Measurements from ENCODE around the gene C1GALT1. TPM values are rescaled to one million over a fixed set of nuclear protein-coding genes. Genes with fewer than 3 reads are reported as not detected.
A peak's percentile ranks its signal among the peaks of the same experiment; 100 is the strongest.

Gene C1GALT1
- total and polyA plus RNA-seq, 9 donors, result 13.0 to 19.7 (median 15.2) TPM

DNA sequence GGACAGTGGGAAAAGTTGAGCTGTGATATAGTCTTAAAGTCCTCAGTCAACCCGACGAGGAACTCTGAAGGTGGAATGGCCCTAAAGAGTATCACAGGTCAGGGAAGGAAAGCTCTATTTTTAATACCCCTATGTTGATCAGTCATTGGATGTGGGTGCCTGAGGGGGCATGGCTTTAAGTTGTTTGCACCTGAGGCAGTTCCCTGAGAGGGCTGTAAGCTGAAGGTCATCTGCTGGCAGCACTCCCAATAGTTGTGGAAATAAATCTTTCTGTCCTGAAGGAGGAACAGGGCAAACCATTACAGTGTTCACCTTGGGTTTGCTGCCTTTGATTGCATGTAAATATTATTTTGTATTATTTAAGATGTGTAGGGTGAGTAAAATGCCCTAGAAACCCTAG is 17.8 kb upstream of the C1GALT1 start:
- WGBS (ENCODE audit: insufficient coverage), result no CpG with 5 or more reads among the region's 2 CpGs
- Histone ChIP-seq H3K27ac (ENCODE audit: low read length) (no peak overlapping the region), H3K4me1 (ENCODE audit: control insufficient read depth, insufficient read depth, low read length) (no peaks in the 10 kb centered on the region), H3K9me3 (replicated peaks; ENCODE audit: control insufficient read depth, low read depth, low read length) (no peaks in the 10 kb centered on the region), H3K4me3 (ENCODE audit: low read length) (no peak overlapping the region), H3K36me3 (ENCODE audit: control insufficient read depth, insufficient read depth, low read length) (no peaks in the 10 kb centered on the region), H3K27me3 (ENCODE audit: control insufficient read depth, insufficient read depth, low read length) (no peaks in the 10 kb centered on the region)
- no peak for DNase-seq

DNA sequence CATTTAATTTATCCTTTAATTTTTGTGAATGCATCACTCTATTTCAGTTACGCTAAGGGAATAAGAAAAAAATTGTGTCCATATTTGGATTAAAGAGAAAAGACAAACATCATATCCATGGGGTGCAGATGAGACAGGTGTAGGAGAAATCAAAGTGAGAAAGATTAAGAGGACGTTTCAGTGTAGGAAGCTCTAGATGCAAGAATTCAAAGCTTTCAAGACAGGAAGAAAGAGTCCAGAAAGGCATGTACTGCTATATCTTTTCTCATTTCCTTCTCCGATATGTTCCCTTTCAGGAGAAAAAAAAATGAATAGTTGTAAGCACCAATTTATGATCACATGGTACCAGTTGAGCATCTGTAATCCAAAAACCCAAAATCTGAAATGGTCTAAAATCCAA is 17.0 kb upstream of the C1GALT1 start:
- H3K9me3 ChIP-seq (replicated peaks; ENCODE audit: control insufficient read depth, low read depth, low read length), result no peaks in the 10 kb centered on the region
- no peak for DNase-seq
- no peaks in the 10 kb centered on the region for H3K27me3 ChIP-seq (ENCODE audit: control insufficient read depth, insufficient read depth, low read length)
- no CpG with 5 or more reads among the region's 3 CpGs for WGBS (ENCODE audit: insufficient coverage)
- H3K27ac ChIP-seq (ENCODE audit: low read length), result no peak overlapping the region
- H3K4me3 ChIP-seq (ENCODE audit: low read length), result no peak overlapping the region
- H3K4me1 ChIP-seq (ENCODE audit: control insufficient read depth, insufficient read depth, low read length), result no peaks in the 10 kb centered on the region
- H3K36me3 ChIP-seq (ENCODE audit: control insufficient read depth, insufficient read depth, low read length), result no peaks in the 10 kb centered on the region

DNA sequence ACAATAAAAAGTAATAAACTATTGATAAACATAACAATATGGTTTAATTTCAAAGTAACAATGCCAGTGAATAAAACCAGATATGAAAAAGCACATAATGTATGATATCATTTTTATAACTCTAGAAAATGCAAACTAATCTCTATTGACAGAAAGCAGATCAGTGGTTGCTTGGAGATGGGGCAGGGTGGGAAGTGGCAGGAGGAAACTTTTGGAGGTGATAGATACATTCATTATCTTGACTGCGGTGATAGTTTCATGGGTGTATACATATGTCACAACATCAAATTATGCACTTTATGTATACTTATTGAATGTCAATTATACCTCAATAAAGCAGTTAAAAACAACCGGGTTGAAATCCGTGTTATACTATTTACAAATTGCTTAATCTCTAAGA is 16.0 kb upstream of the C1GALT1 start:
- no peak for DNase-seq
- H3K36me3 ChIP-seq (ENCODE audit: control insufficient read depth, insufficient read depth, low read length), result no peaks in the 10 kb centered on the region
- no CpG with 5 or more reads among the region's 3 CpGs for WGBS (ENCODE audit: insufficient coverage)

DNA sequence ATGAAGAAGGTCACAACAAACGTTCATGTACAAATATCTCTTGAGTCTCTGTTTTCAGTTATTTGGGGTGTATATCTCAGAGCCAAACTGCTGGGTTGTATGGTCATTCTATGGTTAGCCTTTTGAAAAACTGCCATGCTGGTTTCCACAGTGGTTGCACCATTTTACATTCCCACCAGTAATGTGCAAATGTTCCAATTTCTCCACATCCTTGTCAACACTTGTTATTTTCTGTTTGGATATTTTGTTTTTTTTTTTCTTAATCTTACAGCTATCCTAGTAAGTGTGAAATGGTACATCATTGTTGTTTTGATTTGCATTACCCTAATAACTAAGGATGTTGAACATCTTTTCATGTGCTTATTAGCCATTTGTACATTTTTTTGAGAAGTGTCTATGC is 13.0 kb upstream of the C1GALT1 start:
- WGBS (ENCODE audit: insufficient coverage), result no CpG with 5 or more reads among the region's 1 CpG
- no peaks in the 10 kb centered on the region for H3K4me1 ChIP-seq (ENCODE audit: control insufficient read depth, insufficient read depth, low read length)
- H3K36me3 ChIP-seq (ENCODE audit: control insufficient read depth, insufficient read depth, low read length), result no peaks in the 10 kb centered on the region
- no peaks in the 10 kb centered on the region for H3K9me3 ChIP-seq (replicated peaks; ENCODE audit: control insufficient read depth, low read depth, low read length)
- H3K27ac ChIP-seq (ENCODE audit: low read length), result no peak overlapping the region
- H3K27me3 ChIP-seq (ENCODE audit: control insufficient read depth, insufficient read depth, low read length), result no peaks in the 10 kb centered on the region
- no peak for DNase-seq
- no peak overlapping the region for H3K4me3 ChIP-seq (ENCODE audit: low read length)

More for the DNA sequence above, 16.0 kb upstream of the C1GALT1 start:
- Histone ChIP-seq H3K27me3 (ENCODE audit: control insufficient read depth, insufficient read depth, low read length) (no peaks in the 10 kb centered on the region), H3K4me3 (ENCODE audit: low read length) (no peak overlapping the region), H3K27ac (ENCODE audit: low read length) (no peak overlapping the region), H3K9me3 (replicated peaks; ENCODE audit: control insufficient read depth, low read depth, low read length) (no peaks in the 10 kb centered on the region), H3K4me1 (ENCODE audit: control insufficient read depth, insufficient read depth, low read length) (no peaks in the 10 kb centered on the region)

DNA sequence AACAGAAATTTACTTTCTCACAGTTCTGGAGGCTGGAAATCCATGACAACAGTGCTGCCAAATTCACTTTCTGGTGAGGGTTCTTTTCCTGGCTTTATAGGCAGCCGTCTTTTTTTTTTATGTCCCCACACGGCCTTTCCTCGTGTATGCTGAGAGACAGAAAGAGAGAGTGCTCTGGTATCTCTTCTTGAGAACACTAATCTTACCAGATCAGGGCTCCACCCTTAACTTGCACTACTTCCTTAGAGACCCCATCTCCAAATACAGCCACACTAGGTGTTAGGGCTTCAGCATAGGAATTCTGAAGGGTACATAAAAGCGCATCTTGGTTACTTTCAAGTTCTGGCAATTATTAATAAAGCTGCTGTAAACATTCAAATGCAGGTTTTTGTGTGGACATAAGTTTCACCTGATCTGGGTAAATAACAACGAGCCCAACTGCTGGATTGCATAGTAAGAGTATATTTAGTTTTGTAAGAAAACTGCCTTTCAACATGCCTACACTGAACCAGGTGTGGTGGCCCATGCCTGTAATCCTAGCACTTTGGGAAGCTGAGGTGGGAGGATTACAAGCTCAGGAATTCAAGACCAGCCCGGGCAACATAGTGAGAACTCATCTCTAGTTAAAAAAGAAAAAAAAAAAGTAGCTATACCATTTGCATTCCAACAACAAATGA is 8.2 kb upstream of the C1GALT1 start:
- Histone ChIP-seq H3K27me3 (ENCODE audit: control insufficient read depth, insufficient read depth, low read length) (no peaks in the 10 kb centered on the region), H3K4me3 (ENCODE audit: low read length) (no peak overlapping the region), H3K36me3 (ENCODE audit: control insufficient read depth, insufficient read depth, low read length) (no peaks in the 10 kb centered on the region), H3K27ac (ENCODE audit: low read length) (no peak overlapping the region), H3K9me3 (replicated peaks; ENCODE audit: control insufficient read depth, low read depth, low read length) (no peaks in the 10 kb centered on the region), H3K4me1 (ENCODE audit: control insufficient read depth, insufficient read depth, low read length) (no peaks in the 10 kb centered on the region)
- DNase-seq, result no peak
- 80% methylated on average over 1 of the region's 6 CpGs for WGBS (ENCODE audit: insufficient coverage)

DNA sequence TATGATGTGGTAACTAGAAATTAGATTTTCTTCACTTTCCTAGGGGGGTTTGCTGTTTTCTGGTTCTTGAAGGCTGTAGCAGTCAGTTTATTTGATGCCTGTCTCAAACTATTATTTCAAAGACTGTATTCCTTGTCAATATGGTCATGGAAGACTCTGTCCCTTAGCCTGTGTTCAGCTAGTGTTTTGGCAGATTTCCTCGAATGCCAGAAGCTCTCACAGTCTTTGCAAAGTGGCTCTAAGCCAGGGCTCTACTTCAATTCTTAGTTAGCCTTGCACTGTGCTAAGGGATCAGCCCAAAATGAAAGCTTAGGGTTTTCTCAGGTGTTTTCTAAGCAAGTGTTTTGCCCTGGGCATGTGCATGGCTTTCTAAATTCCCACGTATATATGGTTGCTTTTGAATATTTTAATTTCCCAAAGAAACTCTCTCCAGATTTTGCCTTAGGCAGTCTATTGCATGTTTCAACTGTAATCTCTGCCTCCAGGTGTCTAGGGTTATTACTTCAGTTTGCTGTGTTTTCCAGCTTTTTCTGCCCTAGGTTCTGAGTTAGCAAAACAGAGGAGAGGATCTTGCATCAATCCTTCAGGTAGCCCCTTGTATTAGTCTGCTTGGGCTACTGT is 7.2 kb upstream of the C1GALT1 start:
- no peaks in the 10 kb centered on the region for H3K9me3 ChIP-seq (replicated peaks; ENCODE audit: control insufficient read depth, low read depth, low read length)
- no peaks in the 10 kb centered on the region for H3K4me1 ChIP-seq (ENCODE audit: control insufficient read depth, insufficient read depth, low read length)
- H3K4me3 ChIP-seq (ENCODE audit: low read length), result no peak overlapping the region
- H3K27me3 ChIP-seq (ENCODE audit: control insufficient read depth, insufficient read depth, low read length), result no peaks in the 10 kb centered on the region
- DNase-seq, result peak; percentile 8
- no peak overlapping the region for H3K27ac ChIP-seq (ENCODE audit: low read length)
- H3K36me3 ChIP-seq (ENCODE audit: control insufficient read depth, insufficient read depth, low read length), result no peaks in the 10 kb centered on the region
- WGBS (ENCODE audit: insufficient coverage), result 20% methylated on average over 1 of the region's 2 CpGs

DNA sequence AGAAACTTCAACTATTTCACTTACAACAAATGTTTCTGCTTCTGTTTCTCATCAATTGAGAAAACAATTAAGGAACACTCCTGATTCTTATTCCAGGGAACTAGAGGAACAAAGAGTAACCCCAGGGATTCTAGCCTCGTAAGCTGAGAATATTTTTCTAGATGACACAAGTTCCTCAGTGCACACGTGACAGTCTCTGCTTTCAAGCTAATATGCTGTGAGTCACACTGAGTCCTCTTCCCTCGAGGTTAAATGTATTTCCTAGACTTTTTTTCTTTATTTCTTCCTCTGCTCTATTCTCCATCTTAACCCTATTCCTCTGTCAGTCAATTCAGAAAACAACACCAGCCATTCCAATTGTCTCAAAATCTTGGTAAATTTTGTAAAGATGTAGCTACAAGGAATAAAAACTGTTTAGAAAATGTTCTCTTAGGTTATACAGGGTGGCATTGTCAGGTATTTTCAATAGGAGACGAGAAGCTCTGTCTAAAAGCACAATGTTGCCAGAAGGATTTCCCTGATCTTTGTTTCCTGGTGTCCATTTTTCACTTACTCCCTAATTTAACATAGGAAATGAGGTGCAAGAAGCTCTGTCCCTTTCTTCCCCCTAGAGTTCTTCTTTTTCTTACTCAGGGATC is 5.8 kb upstream of the C1GALT1 start:
- peak; percentile 72 for DNase-seq
- Histone ChIP-seq H3K27ac (ENCODE audit: low read length) (no peak overlapping the region), H3K4me1 (ENCODE audit: control insufficient read depth, insufficient read depth, low read length) (no peaks in the 10 kb centered on the region), H3K27me3 (ENCODE audit: control insufficient read depth, insufficient read depth, low read length) (no peaks in the 10 kb centered on the region), H3K4me3 (ENCODE audit: low read length) (no peak overlapping the region), H3K36me3 (ENCODE audit: control insufficient read depth, insufficient read depth, low read length) (no peaks in the 10 kb centered on the region), H3K9me3 (replicated peaks; ENCODE audit: control insufficient read depth, low read depth, low read length) (no peaks in the 10 kb centered on the region)
- 0% methylated on average over 2 of the region's 4 CpGs for WGBS (ENCODE audit: insufficient coverage)

DNA sequence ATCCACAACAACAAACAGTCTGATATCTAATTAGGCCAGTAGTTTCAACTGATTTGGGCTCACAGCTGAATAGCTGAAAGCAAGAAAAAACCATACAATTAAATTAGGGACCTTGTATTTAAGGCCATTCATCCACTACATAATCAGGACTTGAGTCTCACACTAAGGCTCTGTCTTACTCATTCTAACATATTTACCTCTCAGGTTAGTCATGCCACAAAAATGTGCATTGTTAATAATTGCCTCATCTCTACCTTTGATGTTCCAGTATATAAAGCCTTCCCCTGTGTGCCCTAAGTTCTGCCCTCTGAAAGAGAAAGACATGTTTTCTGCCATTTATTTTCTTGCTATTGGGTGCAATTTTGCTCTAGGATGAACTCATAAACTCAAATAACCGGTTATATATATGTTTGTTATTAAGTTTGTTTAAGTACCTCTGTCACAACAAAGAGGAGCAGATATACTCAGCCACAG is 5.3 kb upstream of the C1GALT1 start:
- H3K4me3 ChIP-seq (ENCODE audit: low read length), result no peak overlapping the region
- no CpG with 5 or more reads among the region's 1 CpG for WGBS (ENCODE audit: insufficient coverage)
- DNase-seq, result no peak
- H3K27ac ChIP-seq (ENCODE audit: low read length), result no peak overlapping the region
- no peaks in the 10 kb centered on the region for H3K27me3 ChIP-seq (ENCODE audit: control insufficient read depth, insufficient read depth, low read length)
- no peaks in the 10 kb centered on the region for H3K9me3 ChIP-seq (replicated peaks; ENCODE audit: control insufficient read depth, low read depth, low read length)
- H3K4me1 ChIP-seq (ENCODE audit: control insufficient read depth, insufficient read depth, low read length), result no peaks in the 10 kb centered on the region
- H3K36me3 ChIP-seq (ENCODE audit: control insufficient read depth, insufficient read depth, low read length), result no peaks in the 10 kb centered on the region

DNA sequence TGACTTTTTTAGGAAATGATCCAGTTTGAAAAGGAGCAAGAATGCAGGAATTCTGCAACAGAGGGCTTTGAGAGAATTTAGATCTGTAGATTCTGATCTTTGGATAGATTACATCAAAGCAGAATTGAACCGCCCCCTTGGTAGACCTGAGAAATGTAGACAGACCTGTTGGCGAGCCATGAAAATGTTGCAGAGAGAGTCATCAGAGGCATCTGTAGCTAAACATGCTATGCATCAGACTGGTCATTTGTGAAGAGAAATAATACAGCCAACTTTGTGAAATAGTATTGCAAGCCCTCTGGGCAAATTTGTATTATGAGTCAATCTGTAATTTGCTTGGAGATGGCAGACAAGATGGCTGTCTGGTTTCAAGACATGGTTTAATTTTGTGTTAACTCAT is 4.3 kb upstream of the C1GALT1 start:
- 100% methylated on average over 1 of the region's 2 CpGs for WGBS (ENCODE audit: insufficient coverage)
- H3K9me3 ChIP-seq (replicated peaks; ENCODE audit: control insufficient read depth, low read depth, low read length), result no peaks in the 10 kb centered on the region
- no peak for DNase-seq
- no peak overlapping the region for H3K27ac ChIP-seq (ENCODE audit: low read length)
- H3K4me3 ChIP-seq (ENCODE audit: low read length), result no peak overlapping the region
- no peaks in the 10 kb centered on the region for H3K4me1 ChIP-seq (ENCODE audit: control insufficient read depth, insufficient read depth, low read length)
- no peaks in the 10 kb centered on the region for H3K36me3 ChIP-seq (ENCODE audit: control insufficient read depth, insufficient read depth, low read length)
- H3K27me3 ChIP-seq (ENCODE audit: control insufficient read depth, insufficient read depth, low read length), result no peaks in the 10 kb centered on the region

DNA sequence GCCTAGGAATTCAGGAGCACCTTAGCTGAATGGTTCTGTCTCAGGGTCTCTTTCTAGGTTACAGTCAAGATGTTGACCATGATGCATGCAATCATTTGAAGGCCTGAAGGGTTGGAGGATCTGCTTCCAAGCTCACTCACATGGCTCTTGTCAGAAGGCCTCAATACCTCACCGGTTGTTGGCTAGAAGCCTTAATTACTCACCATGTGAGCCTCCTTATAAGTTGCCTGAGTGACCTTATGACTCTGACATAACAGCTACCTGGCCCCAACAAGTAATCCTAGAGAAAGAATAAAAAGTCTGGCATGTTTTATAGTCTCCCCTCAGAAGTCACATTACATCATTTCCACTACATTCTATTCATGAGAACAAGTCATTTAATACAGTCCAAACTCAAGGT is 3.4 kb upstream of the C1GALT1 start:
- no peak overlapping the region for H3K27ac ChIP-seq (ENCODE audit: low read length)
- no peaks in the 10 kb centered on the region for H3K9me3 ChIP-seq (replicated peaks; ENCODE audit: control insufficient read depth, low read depth, low read length)
- no CpG with 5 or more reads among the region's 1 CpG for WGBS (ENCODE audit: insufficient coverage)
- H3K4me3 ChIP-seq (ENCODE audit: low read length), result no peak overlapping the region
- no peak for DNase-seq
- no peaks in the 10 kb centered on the region for H3K27me3 ChIP-seq (ENCODE audit: control insufficient read depth, insufficient read depth, low read length)
- H3K36me3 ChIP-seq (ENCODE audit: control insufficient read depth, insufficient read depth, low read length), result no peaks in the 10 kb centered on the region
- H3K4me1 ChIP-seq (ENCODE audit: control insufficient read depth, insufficient read depth, low read length), result peaks cover 2% of the 10 kb centered on the region
